Heart left ventricle (tissue), 16 donors: ENCODE data around the gene SLC17A2. TPM values are rescaled to one million over a fixed set of nuclear protein-coding genes. Genes with fewer than 3 reads are reported as not detected.

Source experiments
- ATAC-seq, 4 donors: fragments of 200-7000 bp; cut with Tn5 transposase; one replicate each; pipeline ENCODE4 v1.9.1; 2020 to 2022; ENCODE audit warnings: moderate library complexity in 4 of 4, mild to moderate bottlenecking in 3 of 4, moderate number of reproducible peaks in 1 of 4
- DNase-seq, 5 donors: peaks; one replicate each; pipeline ENCODE4 v3.0.0-alpha.2; 2020
- H3K27ac ChIP-seq, 12 donors: fragments of 200-600 bp; sonication (generic) in 4 of 12; one replicate each; pipeline versions ENCODE4 v1.5.0 to v1.8.0; 2016 to 2022; ENCODE audit warnings: mild to moderate bottlenecking in 2 of 12
- H3K27me3 ChIP-seq, 9 donors: fragments of 200-600 bp; sonication (generic) in 2 of 9; one replicate each; pipeline versions ENCODE4 v1.5.1 to v1.8.0; 2016 to 2022; ENCODE audit warnings: mild to moderate bottlenecking in 3 of 9
- H3K36me3 ChIP-seq, 9 donors: fragments of 200-600 bp; sonication (generic) in 2 of 9; one replicate each; pipeline versions ENCODE4 v1.5.0 to v1.8.0; 2018 to 2022; ENCODE audit warnings: mild to moderate bottlenecking in 2 of 9
- H3K4me1 ChIP-seq, 12 donors: fragments of 200-600 bp; sonication (generic) in 4 of 12; one replicate each; pipeline versions ENCODE4 v1.5.0 to v1.8.0; 2016 to 2022; ENCODE audit warnings: mild to moderate bottlenecking in 3 of 12
- H3K4me3 ChIP-seq, 12 donors: fragments of 200-600 bp; sonication (generic) in 4 of 12; one replicate each; pipeline versions ENCODE4 v1.5.0 to v1.8.0; 2017 to 2022; ENCODE audit warnings: mild to moderate bottlenecking in 9 of 12, moderate library complexity in 4 of 12
- H3K9me3 ChIP-seq, 12 donors: fragments of 200-600 bp; sonication (generic) in 4 of 12; one replicate each; pipeline versions ENCODE4 v1.5.0 to v1.8.0; 2016 to 2022; ENCODE audit warnings: mild to moderate bottlenecking in 1 of 12
- CTCF ChIP-seq, 12 donors: fragments of 200-600 bp; sonication (generic) in 4 of 12; IDR thresholded peaks; one replicate each; pipeline versions ENCODE4 v1.5.0 to v1.8.0; 2018 to 2022; ENCODE audit warnings: antibody characterized with exemption in 12 of 12, mild to moderate bottlenecking in 5 of 12
- POLR2A ChIP-seq, 2 donors: fragments of 450-650 bp; IDR thresholded peaks; one replicate each; pipeline ENCODE4 v1.6.1; 2017; ENCODE audit warnings: antibody characterized with exemption in 2 of 2, mild to moderate bottlenecking in 2 of 2, moderate library complexity in 2 of 2
- WGBS, 4 donors: extraction: QIAGEN DNeasy Blood & Tissue Kit in 2 of 4; methylation state at CpG; one replicate each; pipeline versions ENCODE4 v1.1.5 to v1.1.7; 2013 to 2018; 5-methylcytosine and 5-hydroxymethylcytosine counted together
- intact Hi-C, 10 donors: fragments of 100-400 bp; cut with DNase I; formaldehyde crosslinking; loops; one replicate each; pipeline versions ENCODE4 v1.11.1 to v1.14.2; 2022
- polyA plus RNA-seq, 2 donors: library from polyadenylated mRNA; stranded (reverse); fragments of 200-250 nt; gene quantifications; one replicate each; pipeline ENCODE4 v1.2.3, GENCODE V29; 2013
- total RNA-seq, 9 donors: library from RNA; depleted of rRNA in 2 of 9; stranded (reverse); fragments of >200 nt in 2 of 9; fragmentation: NEBNext Ultra II Directional in 3 of 9; extraction: Animal tissue kit (Norgen Biotek cat#: 25700) in 3 of 9; gene quantifications; one replicate each; pipeline versions ENCODE4 v1.1.0 to v1.2.4, GENCODE V29; 2016 to 2023
- donor health status: ischemic (EF 13 %, LVEDD 7.1; RV severe dilation, severe dysfunction).
- donor health status: healthy with polysubstance abuse.
- donor health status: DM: no; HTN: yes; CAD: no.
- donor health status: DM: no; HTN: no; CAD: no.
- donor health status: ischemic (EF 25% LVEDD 6.9; RV normal size, moderate dysfunction).
- donor health status: ischemic (EF 25% LVEDD 5.7; RV mildly dilated, moderate dysfunction).
- donor health status: healthy.
- donor health status: DM: yes; HTN: yes; CAD: no.
- donor health status: ischemic (EF 35%, LVEDD 5.7; RV mildly dilated, moderate dysfunction).
- donor health status: nonischemic (EF 11% LVEDD 7.7; RV severe dilation, severe dysfunction).
- donor health status: DM: yes; HTN: yes; CAD: no.
- donor health status: PGD.
- donor health status: ischemic (EF 29% LVEDD 5.4; RV normal size, mild dysfunction).
- donor health status: nonischemic (EF 23%, LVEDD 6.1; RV moderate dilation, normal function).

Gene SLC17A2
- total and polyA plus RNA-seq, 11 donors: not detected

GRCh38 chr6:25875563-25875905 lies 55.0 kb downstream of the SLC17A2 start:
- Histone ChIP-seq H3K4me3 (no peak overlapping the region), H3K27me3 (peaks cover 0 to 4% (median 0%) of the 10 kb centered on the region in 9 donors), H3K4me1 (no peaks in the 10 kb centered on the region), H3K9me3 (peaks cover 0 to 4% (median 0%) of the 10 kb centered on the region in 12 donors), H3K36me3 (no peaks in the 10 kb centered on the region), H3K27ac (no peak overlapping the region)
- intact Hi-C loops: no loop called here
- DNase-seq (no peak), ATAC-seq (no peak)
- no peak for TF ChIP-seq POLR2A (IDR thresholded peaks at IDR 0.05)
- 74 to 78% (median 75%) methylated on average over 3 of the region's 3 CpGs for WGBS, 4 donors

- Histone ChIP-seq H3K4me1 (no peaks in the 10 kb centered on the region), H3K27me3 (peaks cover 0 to 4% (median 0%) of the 10 kb centered on the region in 9 donors), H3K9me3 (peaks cover 0 to 4% (median 0%) of the 10 kb centered on the region in 12 donors), H3K36me3 (no peaks in the 10 kb centered on the region), H3K4me3 (no peak overlapping the region), H3K27ac (no peak overlapping the region)
- intact Hi-C loops: no loop called here
- ATAC-seq (no peak), DNase-seq (no peak)
- TF ChIP-seq CTCF (IDR thresholded peaks at IDR 0.05): no peak
- TF ChIP-seq POLR2A (IDR thresholded peaks at IDR 0.05): no peak
- 83 to 86% (median 84%) methylated on average over 3 of the region's 3 CpGs for WGBS, 4 donors
These were observed 55.5 kb downstream of the SLC17A2 start for GRCh38 chr6:25874822-25875562.

GRCh38 chr6:25874118-25874517 lies 56.4 kb downstream of the SLC17A2 start, which contains the start of gene SLC17A3:
Gene SLC17A3 (minus strand): TSS chr6:25874243. CDS start chr6:25868387, 5,856 bp downstream.
- 90 to 92% (median 91%) methylated on average over 3 of the region's 3 CpGs for WGBS, 4 donors
- TF ChIP-seq CTCF (IDR thresholded peaks at IDR 0.05) (no peak), POLR2A (IDR thresholded peaks at IDR 0.05) (no peak)
- intact Hi-C loops: no loop called here
- Histone ChIP-seq H3K36me3 (no peaks in the 10 kb centered on the region), H3K27me3 (peaks cover 0 to 4% (median 0%) of the 10 kb centered on the region in 9 donors), H3K4me1 (no peaks in the 10 kb centered on the region), H3K9me3 (peaks cover 0 to 4% (median 0%) of the 10 kb centered on the region in 12 donors), H3K4me3 (no peak within 1 kb of the TSS), H3K27ac (no peak within 1 kb of the TSS)
- ATAC-seq (no peak), DNase-seq (no peak)

- intact Hi-C loops: no loop called here
- peaks cover 0 to 4% (median 0%) of the 10 kb centered on the region in 12 donors for H3K9me3 ChIP-seq
- H3K4me3 ChIP-seq: no peak overlapping the region
- H3K27ac ChIP-seq: no peak overlapping the region
- DNase-seq: no peak
- 95 to 100% (median 96%) methylated on average over 1 of the region's 1 CpG for WGBS, 4 donors
- H3K4me1 ChIP-seq: no peaks in the 10 kb centered on the region
- no peaks in the 10 kb centered on the region for H3K36me3 ChIP-seq
- TF ChIP-seq POLR2A (IDR thresholded peaks at IDR 0.05): no peak
- TF ChIP-seq CTCF (IDR thresholded peaks at IDR 0.05): no peak
- peaks cover 0 to 4% (median 0%) of the 10 kb centered on the region in 9 donors for H3K27me3 ChIP-seq
- no peak for ATAC-seq
These were observed 57.7 kb downstream of the SLC17A2 start for GRCh38 chr6:25872814-25873213.
